Kidney capillary endothelial cell (primary cell): ENCODE data around the gene PRKCB.

Source experiments
- DNase-seq: peaks from one replicate; pipeline ENCODE4 v3.0.0-alpha.2; 2018; ENCODE audit warnings: low spot score

Gene PRKCB

DNA sequence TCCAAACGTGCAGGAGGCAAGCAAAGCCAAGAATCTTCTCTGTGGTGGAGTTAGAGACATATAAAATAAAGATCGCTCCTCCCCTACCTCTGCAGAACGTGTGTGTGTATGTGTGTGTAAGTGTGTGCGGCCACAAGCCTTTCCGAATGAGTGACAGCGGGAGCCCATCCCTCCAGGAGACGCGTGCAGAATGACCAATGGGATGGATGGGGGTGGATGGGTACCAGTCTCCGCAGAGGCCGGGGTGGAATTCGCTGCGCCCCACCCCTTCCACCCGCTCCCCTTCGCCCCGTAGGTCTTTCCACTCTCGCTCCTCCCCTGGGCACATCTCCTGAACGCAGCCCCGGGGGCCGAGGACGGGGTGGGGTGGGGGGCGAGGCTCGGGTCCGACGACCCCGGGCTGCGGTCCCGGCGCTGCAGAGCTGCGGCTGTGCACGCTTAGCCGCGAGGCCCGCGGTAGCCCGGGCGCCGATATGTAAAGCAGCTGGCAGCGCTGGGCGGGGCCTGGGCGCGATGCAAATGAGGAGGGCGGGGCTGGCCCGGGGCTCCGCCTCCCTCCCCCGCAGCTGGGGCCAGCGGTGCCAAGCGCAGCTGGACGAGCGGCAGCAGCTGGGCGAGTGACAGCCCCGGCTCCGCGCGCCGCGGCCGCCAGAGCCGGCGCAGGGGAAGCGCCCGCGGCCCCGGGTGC, at the start of gene PRKCB:
Gene PRKCB, plus strand, starts transcription at position 594 of the 688 bp plus-strand sequence.
- DNase-seq = peak; percentile 40

DNA sequence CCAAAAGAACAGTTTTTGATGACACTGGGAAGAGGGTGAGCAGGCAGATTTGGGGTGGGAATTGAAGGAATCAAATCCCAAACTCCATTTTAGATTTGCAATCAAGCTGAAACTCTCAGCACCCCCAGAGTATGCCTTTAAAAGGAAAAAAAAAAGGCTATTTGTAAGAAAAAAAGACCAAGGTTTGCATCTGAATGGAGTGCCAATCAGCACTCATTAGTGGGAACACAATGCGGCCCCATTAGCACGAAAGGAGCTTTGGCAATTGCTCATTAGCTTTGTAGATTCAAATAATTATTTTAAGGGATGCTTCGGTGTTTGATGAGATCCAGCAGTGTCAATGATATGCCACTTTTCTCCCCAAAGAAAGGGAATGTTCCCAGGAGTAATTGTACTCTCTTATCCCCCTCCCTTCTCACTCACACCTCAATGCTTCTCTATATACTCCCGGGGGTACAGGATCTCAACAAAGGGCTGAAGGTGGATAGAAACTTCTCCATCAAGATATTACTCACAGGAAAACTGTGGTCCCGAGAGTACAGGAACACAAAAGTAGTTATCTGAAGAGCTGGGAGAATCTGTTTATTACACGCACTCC, 48.7 kb upstream of the PRKCB start:
- no peak for DNase-seq

DNA sequence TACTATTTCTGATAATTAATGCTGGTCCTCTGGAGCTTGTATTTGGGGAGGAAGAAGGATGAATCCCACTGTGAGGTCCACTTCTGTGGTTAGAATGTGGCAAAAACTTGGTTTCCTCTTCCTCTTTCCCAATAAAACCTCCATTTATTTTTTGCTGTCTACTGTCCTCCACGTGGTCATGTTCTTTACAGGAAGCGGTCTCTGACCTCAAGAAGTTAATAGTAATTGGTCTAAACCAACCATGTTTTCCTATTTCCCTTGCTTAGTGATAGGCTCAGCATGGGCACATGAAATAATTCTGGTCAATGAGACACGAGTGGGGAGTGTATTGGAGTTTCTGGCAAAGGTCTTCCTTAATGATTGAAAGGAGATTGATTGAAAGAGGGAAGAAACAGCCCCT, 47.1 kb upstream of the PRKCB start:
- no peak for DNase-seq

DNA sequence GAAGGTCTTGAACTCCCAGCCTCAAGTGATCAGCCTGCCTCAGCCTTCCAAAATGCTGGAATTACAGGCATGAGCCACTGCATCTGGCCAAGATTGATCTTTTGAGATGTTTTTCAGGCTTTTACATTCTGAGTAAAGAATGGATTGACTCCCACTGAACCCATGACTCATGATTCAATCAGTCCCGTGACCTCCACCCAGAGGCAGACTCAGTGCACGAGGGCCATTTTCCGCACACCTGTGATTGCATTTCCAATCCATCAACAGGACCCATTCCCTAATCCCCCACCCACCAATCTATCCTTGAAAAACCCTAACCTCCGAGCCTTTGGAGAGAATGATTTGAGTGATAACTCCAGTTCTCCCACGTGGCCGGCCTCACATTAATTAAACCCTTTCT, 40.4 kb upstream of the PRKCB start:
- DNase-seq = no peak

- DNase-seq = no peak
These were observed 38.8 kb upstream of the PRKCB start for GRCh38 chr16:23796941-23797340.

GRCh38 chr16:23801378-23801777, 34.4 kb upstream of the PRKCB start:
- DNase-seq = peak; percentile 46

DNA sequence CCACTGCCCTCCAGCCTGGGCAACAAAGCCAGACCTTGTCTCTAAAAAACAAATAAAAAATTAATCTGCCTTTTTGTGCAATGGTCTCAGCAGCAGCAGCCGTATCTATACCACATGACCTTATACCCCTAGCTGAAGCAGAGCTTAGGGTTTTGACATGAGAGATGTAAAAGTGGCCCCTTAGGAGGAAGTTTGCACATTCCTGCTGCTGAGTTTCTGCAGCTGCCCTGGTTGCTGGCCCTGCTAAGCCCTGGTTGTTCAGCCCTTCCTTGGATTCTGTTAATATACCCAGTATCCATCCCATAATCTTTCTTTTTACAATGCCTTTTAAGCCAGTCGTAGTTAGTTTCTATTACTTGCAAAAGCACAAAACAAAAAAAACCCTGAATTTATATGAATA, 33.0 kb upstream of the PRKCB start:
- no peak for DNase-seq

DNA sequence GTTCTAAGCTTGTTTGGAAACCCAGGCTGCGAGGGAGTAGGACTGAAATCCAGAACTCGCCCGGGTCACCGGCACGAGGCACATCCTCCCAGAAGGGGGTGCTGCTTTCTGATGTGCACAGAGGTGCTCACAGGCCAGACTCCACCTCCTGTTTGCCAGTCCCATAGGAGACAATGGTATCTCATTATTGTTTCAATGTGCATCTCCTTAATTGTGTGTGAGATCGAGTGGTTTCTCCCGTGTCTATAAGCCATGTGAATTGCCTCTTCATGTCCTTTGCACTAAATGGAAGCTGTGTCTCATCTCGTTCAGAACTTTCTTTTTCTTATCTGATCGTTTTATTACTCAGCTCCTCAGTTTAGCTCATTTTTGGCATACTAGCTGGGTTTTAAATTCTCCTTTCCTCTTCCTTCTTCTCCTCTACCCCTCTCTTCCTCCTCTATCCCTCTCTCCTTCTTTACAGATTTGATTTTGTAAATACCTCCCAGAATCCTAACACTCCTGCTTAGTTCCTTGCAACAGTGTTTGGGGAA, 32.1 kb upstream of the PRKCB start:
- peak; percentile 18 for DNase-seq

GRCh38 chr16:23807028-23807427, 28.8 kb upstream of the PRKCB start:
- DNase-seq = no peak

DNA sequence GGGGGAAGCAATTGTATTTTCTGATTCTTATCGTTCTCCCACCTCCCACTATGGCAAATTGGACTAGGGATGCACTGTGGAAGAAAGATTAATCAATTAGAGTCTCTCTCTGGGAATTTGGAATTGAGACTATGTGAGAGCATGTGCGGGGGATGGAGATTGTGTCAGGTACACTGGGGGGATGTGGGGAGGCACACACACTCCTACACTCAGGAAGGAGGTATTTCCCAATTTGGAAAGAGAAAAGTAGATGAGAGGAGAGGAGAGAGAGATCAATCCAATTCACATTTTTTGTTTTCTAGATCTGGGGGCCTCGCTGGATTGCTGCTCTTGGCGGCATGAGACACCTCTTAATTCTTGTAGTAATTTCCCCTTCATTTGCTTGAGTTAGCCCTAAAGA, 14.3 kb upstream of the PRKCB start:
- no peak for DNase-seq

DNA sequence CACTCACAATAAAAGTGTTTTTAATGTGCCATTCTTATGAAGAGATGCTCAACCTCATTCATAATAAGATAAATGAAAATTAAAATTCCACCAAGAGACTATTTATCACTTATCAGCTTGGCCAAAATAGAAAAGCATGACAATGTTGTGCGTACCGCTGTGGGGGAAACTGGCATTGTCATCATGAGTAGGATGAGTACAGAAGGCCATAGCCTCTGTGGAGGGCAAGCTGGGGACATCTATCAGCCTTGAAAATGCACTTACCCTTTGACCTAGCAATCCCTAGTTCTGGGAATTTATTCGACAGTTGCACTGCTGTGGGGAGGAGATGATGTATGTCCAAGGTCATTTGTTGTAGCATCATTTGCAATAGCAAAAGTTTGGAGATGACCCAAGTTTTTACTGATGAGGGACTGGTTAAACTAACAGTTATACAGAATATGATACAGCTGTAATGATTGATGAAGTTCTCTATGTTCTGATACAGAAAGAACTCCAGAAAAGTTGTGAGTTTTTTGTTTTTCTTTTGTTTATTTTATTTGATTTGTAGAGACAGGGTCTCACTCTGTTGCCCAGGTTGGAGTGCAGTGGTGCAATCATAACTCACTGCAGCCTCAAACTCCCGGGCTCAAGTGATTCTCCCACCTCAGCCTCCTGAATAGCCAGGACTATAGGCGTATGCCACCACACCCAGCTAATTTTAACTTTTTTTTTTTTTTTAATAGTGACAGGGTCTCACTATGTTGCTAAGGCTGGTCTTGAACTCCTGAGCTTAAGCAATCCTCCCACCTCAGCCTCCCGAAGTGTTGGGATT, 13.7 kb upstream of the PRKCB start:
- no peak for DNase-seq

DNA sequence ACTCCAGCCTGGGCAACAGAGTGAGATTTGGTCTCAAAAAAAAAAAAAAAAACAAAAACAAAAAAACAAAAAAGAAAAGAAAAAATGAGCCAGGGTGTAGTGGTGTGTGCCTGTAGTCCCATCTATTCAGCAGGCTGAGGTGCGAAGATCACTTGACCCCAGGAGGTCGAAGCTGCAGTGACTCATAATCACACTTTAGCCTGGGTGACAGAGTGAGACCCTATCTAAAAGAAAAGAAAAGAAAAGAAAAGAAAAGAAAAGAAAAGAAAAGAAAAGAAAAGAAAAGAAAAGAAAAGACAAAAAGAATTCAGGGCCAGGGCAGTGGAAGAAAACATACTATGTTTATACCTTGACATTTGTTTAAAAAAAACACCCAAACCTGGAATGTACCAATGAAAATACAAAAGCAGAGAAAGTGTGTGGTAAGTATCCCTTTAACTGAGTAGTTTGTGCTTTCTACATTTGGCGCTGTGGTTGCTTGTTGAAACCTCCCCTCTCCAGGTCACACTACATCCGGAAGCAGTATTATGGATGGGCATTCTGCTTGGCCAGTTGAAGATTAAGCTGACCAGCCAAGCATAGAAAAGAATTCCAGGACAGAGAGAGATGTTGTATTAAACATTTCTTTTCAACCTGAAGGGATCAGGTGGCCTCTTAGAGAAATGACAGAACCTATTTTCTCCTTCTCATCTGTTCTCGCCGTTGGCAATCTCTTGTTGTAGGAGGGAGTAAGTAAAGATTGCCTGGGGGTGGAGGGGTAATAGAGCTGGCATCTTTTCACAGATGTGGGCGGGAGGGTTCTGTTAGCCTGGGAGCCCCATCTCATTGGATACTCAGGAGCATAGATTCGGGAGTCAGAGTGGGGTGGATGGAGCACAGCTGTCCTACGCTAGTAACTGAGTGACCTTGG, 12.1 kb upstream of the PRKCB start:
- DNase-seq = no peak

- no peak for DNase-seq
These were observed 10.9 kb upstream of the PRKCB start for GRCh38 chr16:23824909-23825308.

DNA sequence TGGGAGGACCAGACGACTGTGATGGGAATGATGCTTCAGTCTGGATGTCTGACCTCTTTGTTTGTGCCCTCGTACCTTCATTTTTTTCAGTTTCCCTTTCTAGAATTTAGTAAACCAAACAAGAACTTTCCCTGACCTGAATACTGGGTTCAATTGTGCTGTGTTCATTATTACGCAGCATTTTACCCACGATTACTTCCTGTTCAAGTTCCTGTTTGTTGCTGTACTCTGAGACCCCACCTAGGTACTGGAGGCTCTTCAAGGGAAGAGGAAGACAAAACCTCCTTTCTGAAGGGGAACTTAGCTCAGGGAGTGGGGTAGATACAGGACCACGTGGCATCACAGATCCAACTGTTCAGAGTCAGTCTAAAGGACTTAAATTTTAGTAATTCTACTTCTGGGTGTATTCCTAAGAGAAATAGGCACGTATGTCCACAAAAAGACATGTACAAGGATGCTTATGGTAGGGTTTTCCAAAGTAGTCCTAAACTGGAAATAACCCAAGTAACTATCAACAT, 9.2 kb upstream of the PRKCB start:
- no peak for DNase-seq

DNA sequence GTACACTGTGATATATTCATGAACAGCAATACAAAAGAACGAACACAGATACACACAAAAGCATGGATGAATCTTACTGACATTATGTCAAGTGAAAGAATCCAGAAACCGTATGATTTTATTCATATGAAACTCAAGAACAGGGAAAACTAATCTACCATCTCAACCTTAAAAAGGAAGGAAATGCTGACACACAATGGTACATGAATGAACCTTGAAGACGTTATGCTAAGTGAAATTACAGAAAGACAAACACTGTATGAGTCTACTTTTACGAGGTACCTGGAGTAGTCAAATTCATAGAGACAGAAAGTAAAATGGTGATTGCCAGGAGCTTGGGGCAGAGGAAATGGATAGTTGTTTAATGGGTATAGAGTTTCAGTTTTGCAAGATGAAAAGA, 8.7 kb upstream of the PRKCB start:
- DNase-seq = no peak

DNA sequence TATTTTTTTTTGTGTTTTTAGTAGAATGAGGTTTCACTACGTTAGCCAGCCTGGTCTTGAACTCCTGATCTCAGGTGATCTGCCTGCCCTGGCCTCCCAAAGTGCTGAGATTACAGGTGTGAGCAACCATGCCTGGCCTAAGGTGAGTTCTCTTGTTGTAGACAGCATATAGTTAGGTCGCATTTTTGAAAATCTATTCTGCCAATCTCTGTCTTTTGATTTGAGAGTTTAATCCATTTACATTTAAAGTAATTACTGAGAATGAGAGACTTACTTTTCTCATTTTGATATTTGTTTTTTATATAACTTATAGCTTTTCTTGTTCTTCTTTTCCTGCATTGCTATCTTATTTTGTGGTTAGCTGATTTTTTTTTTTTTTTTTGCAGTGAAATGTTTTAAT, 6.3 kb upstream of the PRKCB start:
- DNase-seq = no peak

DNA sequence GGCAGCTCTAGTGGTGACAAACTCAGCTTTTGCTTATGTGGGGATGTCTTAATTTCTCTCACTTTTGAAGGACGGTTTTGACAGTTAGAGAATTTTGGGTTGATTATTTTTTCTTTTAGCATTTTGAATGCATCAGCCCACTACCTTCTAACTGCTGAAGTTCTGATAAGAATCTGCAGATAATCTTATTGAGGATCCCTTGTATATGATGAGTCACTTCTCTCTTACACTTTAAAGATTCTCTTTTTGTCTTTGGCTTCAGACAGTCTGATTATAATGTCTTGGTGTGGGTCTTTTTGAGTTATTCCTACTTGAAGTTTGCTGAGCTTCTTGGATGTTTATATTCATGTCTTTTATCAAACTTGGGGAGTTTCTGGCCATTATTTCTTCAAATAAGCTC, 5.5 kb upstream of the PRKCB start:
- no peak for DNase-seq

- DNase-seq = no peak
These were observed 2.9 kb upstream of the PRKCB start for GRCh38 chr16:23832882-23833281.

DNA sequence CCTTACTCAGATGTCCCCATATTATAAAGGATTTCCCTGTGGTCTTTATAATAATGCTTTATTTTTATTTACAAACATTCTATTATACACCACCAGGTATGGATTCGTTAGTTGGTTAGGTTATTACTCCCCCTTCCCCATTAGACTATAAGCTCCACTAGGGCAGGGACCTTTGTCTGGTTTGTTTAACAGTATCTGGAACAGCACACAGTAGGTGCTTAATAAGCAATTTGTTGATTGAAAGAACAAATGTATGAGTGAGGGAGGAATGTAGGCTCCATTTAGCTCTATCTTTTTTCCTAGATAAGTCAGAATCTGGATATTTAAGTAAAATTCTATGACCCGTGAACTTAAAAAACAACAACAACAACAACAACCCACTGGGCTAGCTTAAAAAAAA, 2.3 kb upstream of the PRKCB start:
- no peak for DNase-seq

- no peak for DNase-seq
These were observed 1.7 kb upstream of the PRKCB start for GRCh38 chr16:23833960-23834685.

- no peak for DNase-seq
These were observed 258 bp downstream of the PRKCB start for GRCh38 chr16:23836078-23836403.
